CD14-positive monocyte (primary cell): Measurements from ENCODE around the gene STX11. TPM values are rescaled to one million over a fixed set of nuclear protein-coding genes. Genes with fewer than 3 reads are reported as not detected.

Source experiments
- DNase-seq, 3 donors: peaks; one replicate each; pipeline ENCODE4 v3.0.0-alpha.2; 2011 to 2022
- H2AFZ ChIP-seq: 2 replicates; pipeline ENCODE4 v1.6.0; 2012; ENCODE audit warnings: mild to moderate bottlenecking, low read depth, low read length, inconsistent platforms; ENCODE audit not compliant: insufficient read depth, poor library complexity, severe bottlenecking
- H3K27ac ChIP-seq, 2 donors: 1 replicate in 1 of 2; 2 replicates in 1 of 2; pipeline ENCODE4 v1.5.1; 2012 to 2013; ENCODE audit warnings: low read length in 2 of 2, control low read depth in 1 of 2, inconsistent platforms in 1 of 2, low read depth in 1 of 2, mild to moderate bottlenecking in 1 of 2
- H3K27me3 ChIP-seq, 2 donors: one replicate each; pipeline versions ENCODE4 v1.6.0 to v1.6.1; 2011 to 2013; ENCODE audit warnings: low read length in 2 of 2; ENCODE audit not compliant: control insufficient read depth in 2 of 2, insufficient read depth in 2 of 2
- H3K36me3 ChIP-seq, 2 donors: replicated peaks in 1 of 2; 1 replicate in 1 of 2; 2 replicates in 1 of 2; pipeline versions ENCODE4 v1.5.1 to v1.6.1; 2012 to 2013; ENCODE audit warnings: low read length in 2 of 2, control low read depth in 1 of 2, inconsistent platforms in 1 of 2, mild to moderate bottlenecking in 1 of 2; ENCODE audit not compliant: insufficient read depth in 2 of 2, control insufficient read depth in 1 of 2
- H3K4me1 ChIP-seq, 2 donors: 1 replicate in 1 of 2; 2 replicates in 1 of 2; pipeline versions ENCODE4 v1.5.1 to v1.6.1; 2012 to 2013; ENCODE audit warnings: low read length in 2 of 2, control low read depth in 1 of 2, inconsistent platforms in 1 of 2, mild to moderate bottlenecking in 1 of 2, moderate library complexity in 1 of 2; ENCODE audit not compliant: insufficient read depth in 2 of 2, control insufficient read depth in 1 of 2
- H3K4me2 ChIP-seq: replicated peaks from 2 replicates; pipeline ENCODE3; 2012; ENCODE audit warnings: low read length, moderate library complexity, mild to moderate bottlenecking; ENCODE audit not compliant: poor library complexity, severe bottlenecking; ENCODE audit errors: extremely low read depth
- H3K4me3 ChIP-seq, 3 experiments: fragments of 200-600 bp in 1 of 3; sonication (generic) in 1 of 3; replicated peaks in 1 of 3; 1 replicate in 2 of 3; 2 replicates in 1 of 3; pipeline ENCODE4 v1.5.1; 2011 to 2013; ENCODE audit warnings: low read length in 3 of 3, mild to moderate bottlenecking in 3 of 3, control low read depth in 2 of 3, low read depth in 2 of 3, inconsistent platforms in 1 of 3, moderate library complexity in 1 of 3
- H3K79me2 ChIP-seq: 2 replicates; pipeline ENCODE4 v1.6.0; 2012; ENCODE audit warnings: mild to moderate bottlenecking, control low read depth, inconsistent platforms, low read length, moderate library complexity; ENCODE audit not compliant: insufficient read depth
- H3K9ac ChIP-seq: 2 replicates; pipeline ENCODE4 v1.6.0; 2017; ENCODE audit warnings: low read length, mild to moderate bottlenecking; ENCODE audit not compliant: insufficient read depth, poor library complexity, severe bottlenecking
- H3K9me3 ChIP-seq, 2 donors: replicated peaks in 1 of 2; 1 replicate in 1 of 2; 2 replicates in 1 of 2; pipeline versions ENCODE4 v1.5.1 to v1.6.1; 2012 to 2013; ENCODE audit warnings: low read length in 2 of 2, control low read depth in 1 of 2; ENCODE audit not compliant: control insufficient read depth in 1 of 2, insufficient read depth in 1 of 2
- H4K20me1 ChIP-seq: 2 replicates; pipeline ENCODE4 v1.6.0; 2012; ENCODE audit warnings: mild to moderate bottlenecking, low read length, control low read depth, moderate library complexity; ENCODE audit not compliant: insufficient read depth
- H3K27ac Mint-ChIP-seq, 7 donors: one replicate each; pipeline ENCODE4 v1.8.0; 2020; ENCODE audit warnings: mild to moderate bottlenecking in 7 of 7, mixed read lengths in 7 of 7, moderate library complexity in 6 of 7, inconsistent platforms in 2 of 7
- H3K27me3 Mint-ChIP-seq, 3 donors: one replicate each; pipeline ENCODE4 v1.8.0; 2021 to 2022; ENCODE audit warnings: low read depth in 3 of 3, mild to moderate bottlenecking in 3 of 3, mixed read lengths in 3 of 3, moderate library complexity in 3 of 3, inconsistent platforms in 1 of 3
- H3K36me3 Mint-ChIP-seq, 2 donors: one replicate each; pipeline ENCODE4 v1.8.0; 2020; ENCODE audit warnings: mixed read lengths in 2 of 2, inconsistent platforms in 1 of 2, mild to moderate bottlenecking in 1 of 2
- H3K4me1 Mint-ChIP-seq: one replicate; pipeline ENCODE4 v1.8.0; 2020; ENCODE audit warnings: mild to moderate bottlenecking, mixed read lengths
- H3K4me3 Mint-ChIP-seq, 2 donors: one replicate each; pipeline ENCODE4 v1.8.0; 2020; ENCODE audit warnings: mild to moderate bottlenecking in 2 of 2, mixed read lengths in 2 of 2, moderate library complexity in 1 of 2
- H3K9me3 Mint-ChIP-seq, 7 donors: one replicate each; pipeline ENCODE4 v1.8.0; 2020 to 2022; ENCODE audit warnings: mixed read lengths in 7 of 7, mild to moderate bottlenecking in 6 of 7, moderate library complexity in 6 of 7, inconsistent platforms in 2 of 7
- CTCF ChIP-seq: fragments of 200-600 bp; IDR thresholded peaks from one replicate; pipeline ENCODE4 v1.8.0; 2022; ENCODE audit warnings: antibody characterized with exemption, mild to moderate bottlenecking
- WGBS: methylation state at CpG from one replicate; pipeline ENCODE4 v1.1.5; 2013; ENCODE audit warnings: missing lambda C conversion rate; ENCODE audit not compliant: insufficient coverage; 5-methylcytosine and 5-hydroxymethylcytosine counted together
- intact Hi-C, 2 donors: fragments of 100-400 bp; cut with micrococcal nuclease; formaldehyde crosslinking; loops; one replicate each; pipeline versions ENCODE4 v1.15.0 to v1.15.1; 2023
- polyA plus RNA-seq, 3 donors: library from polyadenylated mRNA; depleted of rRNA in 1 of 3; unstranded in 2 of 3; stranded (reverse) in 1 of 3; fragments of 300-500 nt in 2 of 3; fragments of >200 nt in 1 of 3; fragmentation: Illumina TruSeq in 2 of 3; gene quantifications; 1 replicate in 2 of 3; 2 replicates in 1 of 3; pipeline ENCODE4 v1.2.3, GENCODE V29; 2012 to 2021

STX11 gene
- polyA plus RNA-seq, 3 donors: 276 to 372 (median 367) TPM

- no peak overlapping the region for H3K4me3 Mint-ChIP-seq
- Histone ChIP-seq H3K36me3 (peaks cover 33 to 53% of the 10 kb centered on the region in 2 donors), H3K79me2 (peaks cover 35% of the 10 kb centered on the region)
Observed at GRCh38 chr6:144190593-144190992, 40.3 kb downstream of the STX11 start.

GRCh38 chr6:144193181-144193580 lies 42.9 kb downstream of the STX11 start:
- Mint-ChIP-seq H3K27ac (peak overlapping the region in 1 of 7 donors; percentile 25), H3K4me3 (no peak overlapping the region), H3K27me3 (no peaks in the 10 kb centered on the region), H3K36me3 (peaks cover 22 to 30% of the 10 kb centered on the region in 2 donors), H3K9me3 (peaks cover 7 to 18% (median 10%) of the 10 kb centered on the region in 7 donors), H3K4me1 (peaks cover 19% of the 10 kb centered on the region)
- Histone ChIP-seq H3K4me3 (no peak overlapping the region), H3K27ac (no peak overlapping the region), H3K4me2 (no peak overlapping the region), H3K36me3 (peaks cover 13 to 29% of the 10 kb centered on the region in 2 donors), H2AFZ (no peak overlapping the region), H3K9me3 (peaks cover 7 to 11% of the 10 kb centered on the region in 2 donors), H3K27me3 (no peaks in the 10 kb centered on the region), H3K79me2 (peaks cover 12% of the 10 kb centered on the region), H3K9ac (no peak overlapping the region), H3K4me1 (peaks cover 0 to 4% of the 10 kb centered on the region in 2 donors), H4K20me1 (peaks cover 44% of the 10 kb centered on the region)
- intact Hi-C loops: no loop called here
- DNase-seq: no peak
- WGBS: no CpG with 5 or more reads among the region's 2 CpGs
- no peak for TF ChIP-seq CTCF

More at GRCh38 chr6:144190593-144190992, 40.3 kb downstream of the STX11 start:
- H3K27me3 Mint-ChIP-seq: no peaks in the 10 kb centered on the region
- peaks cover 70% of the 10 kb centered on the region for H4K20me1 ChIP-seq
- peaks cover 12 to 16% of the 10 kb centered on the region in 2 donors for H3K9me3 ChIP-seq
- peaks cover 0 to 5% of the 10 kb centered on the region in 2 donors for H3K4me1 ChIP-seq
- peak overlapping the region in 2 of 7 donors; percentile 6 to 8 for H3K27ac Mint-ChIP-seq
- H3K9me3 Mint-ChIP-seq: peaks cover 9 to 23% (median 14%) of the 10 kb centered on the region in 7 donors
- TF ChIP-seq CTCF: no peak
- peak in 1 of 3 donors; percentile 40 for DNase-seq
- no peak overlapping the region for H2AFZ ChIP-seq
- peaks cover 20% of the 10 kb centered on the region for H3K4me1 Mint-ChIP-seq
- H3K27ac ChIP-seq: peak overlapping the region in 1 of 2 donors; percentile 24
- no peak overlapping the region for H3K4me2 ChIP-seq
- H3K4me3 ChIP-seq: no peak overlapping the region
- no peaks in the 10 kb centered on the region for H3K27me3 ChIP-seq
- H3K9ac ChIP-seq: no peak overlapping the region
- no CpG with 5 or more reads among the region's 2 CpGs for WGBS
- peaks cover 42 to 52% of the 10 kb centered on the region in 2 donors for H3K36me3 Mint-ChIP-seq
- intact Hi-C loops: no loop called here
